PC-3 (cell line): ENCODE results near the gene STK4. TPM values are rescaled to one million over a fixed set of nuclear protein-coding genes. Genes with fewer than 3 reads are reported as not detected.

Experiments used
- ATAC-seq: fragments of 200-7000 bp; cut with Tn5 transposase; 2 replicates; pipeline ENCODE4 v1.9.1; 2020; ENCODE audit warnings: mild to moderate bottlenecking, moderate library complexity
- BruUV-seq: library from RNA; stranded (reverse); fragments of 400-500 nt; replicated peaks from 2 replicates; lab custom pipeline; 2021; lab: Mats Ljungman, UMichigan
- CTCF ChIA-PET: fragments of 300-600 bp; sonication (Branson Sonifier 250); formaldehyde crosslinking; loops from one replicate; lab custom pipeline; 2022; ENCODE audit warnings: antibody characterized with exemption; lab: Charles Lee
- POLR2A ChIA-PET: fragments of 300-600 bp; sonication (Branson Sonifier 250); formaldehyde crosslinking; loops from one replicate; lab custom pipeline; 2022; ENCODE audit warnings: antibody characterized with exemption; ENCODE audit not compliant: unreplicated experiment; lab: Charles Lee
- DNase-seq: peaks from one replicate; pipeline ENCODE4 v3.0.0-alpha.2; 2015
- H2AFZ ChIP-seq: fragments of 300-600 bp; sonication (generic); 2 replicates; pipeline ENCODE4 v1.6.0; 2016; ENCODE audit warnings: antibody characterized with exemption, low read length
- H3F3A ChIP-seq: fragments of 300-600 bp; sonication (generic); one replicate; pipeline ENCODE4 v1.6.0; 2017; ENCODE audit warnings: antibody characterized with exemption, low read length, control low read depth, mild to moderate bottlenecking; ENCODE audit not compliant: unreplicated experiment
- H3K27ac ChIP-seq: fragments of 300-600 bp; sonication (generic); 2 replicates; pipeline ENCODE4 v1.5.1; 2016; ENCODE audit warnings: mild to moderate bottlenecking, low read length
- H3K27me3 ChIP-seq: fragments of 300-600 bp; sonication (generic); 2 replicates; pipeline ENCODE4 v1.6.1; 2016; ENCODE audit warnings: low read length, mixed read lengths
- H3K36me3 ChIP-seq: fragments of 300-600 bp; sonication (generic); 2 replicates; pipeline ENCODE4 v1.6.1; 2016; ENCODE audit warnings: low read depth, mixed run types, low read length, mixed read lengths
- H3K4me1 ChIP-seq: fragments of 300-600 bp; sonication (generic); 2 replicates; pipeline ENCODE4 v1.5.1; 2016; ENCODE audit warnings: low read length; ENCODE audit not compliant: insufficient read depth
- H3K4me2 ChIP-seq: fragments of 300-600 bp; sonication (generic); 2 replicates; pipeline ENCODE4 v1.6.0; 2016; ENCODE audit warnings: low read length
- H3K4me3 ChIP-seq: fragments of 300-600 bp; sonication (generic); 2 replicates; pipeline ENCODE4 v1.5.1; 2016; ENCODE audit warnings: mild to moderate bottlenecking, low read length, mixed read lengths
- H3K79me2 ChIP-seq: fragments of 300-600 bp; sonication (generic); 2 replicates; pipeline ENCODE4 v1.6.1; 2017; ENCODE audit warnings: low read length, mixed read lengths
- H3K9ac ChIP-seq: fragments of 300-600 bp; sonication (generic); 2 replicates; pipeline ENCODE4 v1.6.0; 2016; ENCODE audit warnings: mild to moderate bottlenecking, low read length
- H3K9me2 ChIP-seq: fragments of 300-600 bp; sonication (generic); replicated peaks from 2 replicates; pipeline ENCODE4 v1.6.1; 2016; ENCODE audit warnings: mixed run types, low read length, mixed read lengths
- H3K9me3 ChIP-seq: fragments of 300-600 bp; sonication (generic); 2 replicates; pipeline ENCODE4 v1.6.1; 2016; ENCODE audit warnings: low read length, mixed read lengths
- H4K20me1 ChIP-seq: fragments of 300-600 bp; sonication (generic); 2 replicates; pipeline ENCODE4 v1.6.1; 2016; ENCODE audit warnings: low read length, mixed read lengths
- EZH2 ChIP-seq: fragments of 300-600 bp; sonication (generic); IDR thresholded peaks from one replicate; pipeline ENCODE4 v1.6.1; 2017; ENCODE audit warnings: antibody characterized with exemption, mild to moderate bottlenecking, low read length; ENCODE audit not compliant: unreplicated experiment
- EZH2phosphoT487 ChIP-seq: fragments of 300-600 bp; sonication (generic); IDR thresholded peaks from 2 replicates; pipeline ENCODE4 v1.6.1; 2018; ENCODE audit warnings: mild to moderate bottlenecking, antibody characterized with exemption, low read length, borderline replicate concordance
- intact Hi-C: fragments of 100-400 bp; cut with micrococcal nuclease; formaldehyde crosslinking; loops from 2 replicates; pipeline ENCODE4 v1.9.0; 2023
- total RNA-seq: library from RNA; depleted of rRNA; stranded (reverse); fragments of >200 nt; gene quantifications from 2 replicates; pipeline ENCODE4 v1.2.3, GENCODE V29; 2014
- TF ChIP-seq, protein P1 (sequence below): fragments of 300-600 bp; sonication (generic); conservative IDR thresholded peaks from 2 replicates; pipeline ENCODE4 v1.5.1; 2017; ENCODE audit warnings: antibody characterized with exemption, low read depth, mild to moderate bottlenecking, low read length

The STK4 gene
- total RNA-seq, 1 experiment from 2014 or later: 18.6 TPM

DNA sequence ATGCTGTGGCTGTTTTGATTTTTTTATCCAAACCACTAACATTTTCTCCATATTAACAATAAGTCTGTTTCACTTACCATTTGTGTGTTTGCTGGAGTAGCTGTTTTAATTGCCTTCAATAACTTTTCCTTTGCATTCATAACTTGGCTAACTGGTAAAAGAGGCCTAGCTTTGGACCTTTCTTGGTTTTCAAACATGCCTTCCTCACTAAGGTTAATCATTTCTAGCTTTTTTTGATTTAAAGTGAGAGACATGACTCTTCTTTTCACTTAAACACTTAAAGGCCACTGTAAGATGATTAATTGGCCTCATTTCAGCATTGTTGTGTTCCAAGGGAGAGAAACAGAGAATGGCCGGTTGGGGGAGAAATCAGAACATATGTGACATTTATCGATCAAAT lies 155.1 kb downstream of the STK4 start:
- H3K27me3 ChIP-seq: no peaks in the 10 kb centered on the region
- H3K79me2 ChIP-seq: no peaks in the 10 kb centered on the region
- no peaks in the 10 kb centered on the region for H3K9me3 ChIP-seq
- no peak overlapping the region for H3K9ac ChIP-seq
- H3K4me2 ChIP-seq: no peak overlapping the region
- no peaks in the 10 kb centered on the region for H3K4me1 ChIP-seq
- TF ChIP-seq, protein P1, sequence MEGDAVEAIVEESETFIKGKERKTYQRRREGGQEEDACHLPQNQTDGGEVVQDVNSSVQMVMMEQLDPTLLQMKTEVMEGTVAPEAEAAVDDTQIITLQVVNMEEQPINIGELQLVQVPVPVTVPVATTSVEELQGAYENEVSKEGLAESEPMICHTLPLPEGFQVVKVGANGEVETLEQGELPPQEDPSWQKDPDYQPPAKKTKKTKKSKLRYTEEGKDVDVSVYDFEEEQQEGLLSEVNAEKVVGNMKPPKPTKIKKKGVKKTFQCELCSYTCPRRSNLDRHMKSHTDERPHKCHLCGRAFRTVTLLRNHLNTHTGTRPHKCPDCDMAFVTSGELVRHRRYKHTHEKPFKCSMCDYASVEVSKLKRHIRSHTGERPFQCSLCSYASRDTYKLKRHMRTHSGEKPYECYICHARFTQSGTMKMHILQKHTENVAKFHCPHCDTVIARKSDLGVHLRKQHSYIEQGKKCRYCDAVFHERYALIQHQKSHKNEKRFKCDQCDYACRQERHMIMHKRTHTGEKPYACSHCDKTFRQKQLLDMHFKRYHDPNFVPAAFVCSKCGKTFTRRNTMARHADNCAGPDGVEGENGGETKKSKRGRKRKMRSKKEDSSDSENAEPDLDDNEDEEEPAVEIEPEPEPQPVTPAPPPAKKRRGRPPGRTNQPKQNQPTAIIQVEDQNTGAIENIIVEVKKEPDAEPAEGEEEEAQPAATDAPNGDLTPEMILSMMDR: no peak
- TF ChIP-seq EZH2phosphoT487: no peak
- TF ChIP-seq EZH2: no peak
- POLR2A ChIA-PET: no interaction called here
- ATAC-seq (no peak), DNase-seq (no peak)
- BruUV-seq: no TSS peak
- no peak overlapping the region for H2AFZ ChIP-seq
- no peaks in the 10 kb centered on the region for H3K9me2 ChIP-seq
- CTCF ChIA-PET: interaction anchor here (0.6 kb wide), 1 partner anchor 210 kb away, joined by 3 read pairs; no protein-coding TSS in a partner anchor
- H3F3A ChIP-seq: no peaks in the 10 kb centered on the region
- no peak overlapping the region for H3K27ac ChIP-seq
- no peaks in the 10 kb centered on the region for H3K36me3 ChIP-seq
- no peaks in the 10 kb centered on the region for H4K20me1 ChIP-seq
- no peak overlapping the region for H3K4me3 ChIP-seq
- intact Hi-C loops: no loop called here

DNA sequence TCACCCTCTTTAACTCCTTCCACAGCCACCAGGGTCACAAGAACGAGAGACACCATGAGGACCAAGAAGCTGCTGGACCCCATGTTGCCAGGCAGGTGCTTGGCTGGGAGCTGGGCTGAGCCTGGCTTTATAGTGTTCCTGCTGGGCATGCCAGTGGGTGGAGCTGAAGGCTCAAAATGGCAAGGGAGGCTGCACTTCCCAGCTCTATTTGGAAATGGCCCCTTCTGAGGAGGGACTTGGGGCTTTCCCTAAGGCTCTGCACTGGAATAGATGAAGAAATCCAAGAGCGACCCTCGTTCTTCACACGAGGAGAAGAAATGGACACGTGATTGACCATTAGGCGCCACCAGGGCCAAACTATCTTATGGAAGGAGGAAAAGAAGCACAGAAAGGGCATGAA lies 158.1 kb downstream of the STK4 start, which contains the start of gene WFDC12:
Gene WFDC12, minus strand, starts transcription at position 101 of the 400 bp plus-strand sequence. Its CDS starts 18 bp downstream, at position 83.
- Histone ChIP-seq H3K4me2 (no peak within 1 kb of the TSS), H4K20me1 (no peaks in the 10 kb centered on the region), H3F3A (no peaks in the 10 kb centered on the region), H3K9me2 (no peaks in the 10 kb centered on the region), H3K4me3 (no peak within 1 kb of the TSS), H3K36me3 (no peaks in the 10 kb centered on the region), H3K79me2 (no peaks in the 10 kb centered on the region), H3K4me1 (peaks cover 10% of the 10 kb centered on the region; the same call in 1 of the 2 replicates), H3K9ac (no peak within 1 kb of the TSS), H2AFZ (no peak within 1 kb of the TSS), H3K27me3 (no peaks in the 10 kb centered on the region), H3K27ac (no peak within 1 kb of the TSS), H3K9me3 (no peaks in the 10 kb centered on the region)
- DNase-seq: no peak
- BruUV-seq: no TSS peak
- TF ChIP-seq EZH2phosphoT487 (no peak), EZH2 (no peak)
- TF ChIP-seq, protein P1: no peak
- intact Hi-C loops: no loop called here
- ATAC-seq: no peak
- ChIA-PET POLR2A (no interaction called here), CTCF (interaction anchor here (0.8 to 1.0 kb wide), 2 partner anchors 14 to 105 kb away, joined by 4 to 15 read pairs; no protein-coding TSS in a partner anchor)

DNA sequence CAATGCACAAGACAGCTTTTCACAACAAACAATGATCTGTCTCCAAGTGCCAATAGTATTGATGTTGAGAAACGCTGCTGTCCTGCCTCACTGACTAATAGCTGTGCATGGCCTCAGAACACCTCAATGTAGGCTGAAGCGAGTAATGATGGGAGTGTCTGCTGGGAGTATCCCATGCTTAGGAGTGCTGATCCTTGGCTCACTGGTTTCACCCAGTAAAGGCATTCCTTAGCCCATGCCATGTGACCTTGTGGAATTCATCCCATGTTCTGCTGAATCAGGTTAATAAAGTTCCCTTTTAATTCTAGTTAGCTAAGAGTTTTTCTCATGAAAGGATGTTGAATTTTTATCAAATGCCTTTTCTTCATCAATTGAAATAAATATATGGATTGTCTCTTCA lies 161.8 kb downstream of the STK4 start:
- Histone ChIP-seq H3K36me3 (no peaks in the 10 kb centered on the region), H3K4me3 (no peak overlapping the region), H2AFZ (no peak overlapping the region), H3K9ac (no peak overlapping the region), H3K9me3 (no peaks in the 10 kb centered on the region), H3K4me2 (no peak overlapping the region; the same call in 1 of the 2 replicates), H3K79me2 (no peaks in the 10 kb centered on the region), H3K9me2 (no peaks in the 10 kb centered on the region), H3K27ac (no peak overlapping the region), H4K20me1 (no peaks in the 10 kb centered on the region), H3F3A (no peaks in the 10 kb centered on the region), H3K27me3 (no peaks in the 10 kb centered on the region), H3K4me1 (peaks cover 10% of the 10 kb centered on the region; the same call in 1 of the 2 replicates)
- ATAC-seq: peak; percentile 98
- CTCF ChIA-PET: interaction anchor here (0.6 to 1.3 kb wide), 2 partner anchors 10 to 17 kb away, joined by 4 to 5 read pairs; no protein-coding TSS in a partner anchor
- no TSS peak for BruUV-seq
- TF ChIP-seq, protein P1: no peak
- TF ChIP-seq EZH2 (no peak), EZH2phosphoT487 (no peak)
- POLR2A ChIA-PET: no interaction called here
- intact Hi-C loops: no loop called here
- peak; percentile 77 for DNase-seq
